IgD-negative memory B cell (primary cell): Measurements from ENCODE around the gene PADI4. TPM values are rescaled to one million over a fixed set of nuclear protein-coding genes. Genes with fewer than 3 reads are reported as not detected.
A peak's percentile ranks its signal among the peaks of the same experiment; 100 is the strongest.
"Not testable (repeated sequence)": the region's sequence is repeated elsewhere in the genome, so short reads cannot be mapped to it uniquely, and the experiment has no call there.

ENCODE experiments used
- H3K27ac Mint-ChIP-seq, 3 donors: one replicate each; pipeline ENCODE4 v1.8.0; 2020 to 2022; ENCODE audit warnings: mild to moderate bottlenecking in 3 of 3, mixed read lengths in 3 of 3, moderate library complexity in 1 of 3
- H3K27me3 Mint-ChIP-seq: one replicate; pipeline ENCODE4 v1.8.0; 2021; ENCODE audit warnings: mixed read lengths
- H3K36me3 Mint-ChIP-seq: one replicate; pipeline ENCODE4 v1.8.0; 2020; ENCODE audit warnings: mild to moderate bottlenecking, mixed read lengths
- H3K4me1 Mint-ChIP-seq, 3 donors: one replicate each; pipeline ENCODE4 v1.8.0; 2020 to 2022; ENCODE audit warnings: mixed read lengths in 3 of 3, mild to moderate bottlenecking in 1 of 3
- H3K4me3 Mint-ChIP-seq, 4 donors: one replicate each; pipeline ENCODE4 v1.8.0; 2020 to 2022; ENCODE audit warnings: mild to moderate bottlenecking in 4 of 4, mixed read lengths in 4 of 4, moderate library complexity in 3 of 4
- H3K9me3 Mint-ChIP-seq, 3 donors: one replicate each; pipeline ENCODE4 v1.8.0; 2020 to 2021; ENCODE audit warnings: mixed read lengths in 3 of 3, mild to moderate bottlenecking in 1 of 3
- polyA plus RNA-seq: library from polyadenylated mRNA; unstranded; fragments of 300-500 nt; fragmentation: Illumina TruSeq; gene quantifications from one replicate; pipeline ENCODE4 v1.2.3, GENCODE V29; 2021

PADI4 gene
- polyA plus RNA-seq, 1 donor from 2014 or later = 0.73 TPM

DNA sequence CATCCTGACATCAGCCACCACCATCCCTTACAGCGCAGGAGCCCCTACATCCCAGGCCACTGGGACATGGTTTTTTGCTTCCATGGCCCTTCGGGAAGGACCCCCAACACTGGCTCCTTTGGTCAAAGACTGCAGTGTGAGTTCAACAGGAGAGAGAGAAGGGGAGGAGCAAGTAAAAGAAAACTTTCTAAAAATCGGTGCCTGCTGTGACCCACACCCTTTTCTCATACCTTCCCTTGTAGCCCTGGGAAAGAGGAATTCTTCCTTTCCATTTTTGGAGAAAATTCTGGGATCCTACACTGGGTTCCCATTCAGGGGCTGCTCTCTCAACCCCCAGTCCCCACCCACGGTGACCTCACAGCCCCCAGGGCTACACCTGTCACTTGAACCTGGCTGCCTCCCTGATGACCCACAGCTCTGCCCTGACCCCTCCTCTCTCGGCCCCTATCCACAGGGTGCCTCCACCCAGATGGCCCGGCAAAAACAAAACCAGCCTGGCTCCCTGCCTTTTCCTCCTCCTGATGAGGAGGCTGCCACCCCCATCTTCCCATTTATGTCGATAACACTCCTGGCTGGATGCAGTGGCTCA lies 7.6 kb downstream of the PADI4 start:
- Mint-ChIP-seq H3K27me3 (peaks cover 5% of the 10 kb centered on the region), H3K36me3 (no peaks in the 10 kb centered on the region), H3K9me3 (peaks cover 0 to under 1% (median 0%) of the 10 kb centered on the region in 3 donors), H3K4me1 (peaks cover 0 to 1% (median 0%) of the 10 kb centered on the region in 3 donors), H3K4me3 (peak overlapping the region in 1 of 4 donors; percentile 69), H3K27ac (no peak overlapping the region)

DNA sequence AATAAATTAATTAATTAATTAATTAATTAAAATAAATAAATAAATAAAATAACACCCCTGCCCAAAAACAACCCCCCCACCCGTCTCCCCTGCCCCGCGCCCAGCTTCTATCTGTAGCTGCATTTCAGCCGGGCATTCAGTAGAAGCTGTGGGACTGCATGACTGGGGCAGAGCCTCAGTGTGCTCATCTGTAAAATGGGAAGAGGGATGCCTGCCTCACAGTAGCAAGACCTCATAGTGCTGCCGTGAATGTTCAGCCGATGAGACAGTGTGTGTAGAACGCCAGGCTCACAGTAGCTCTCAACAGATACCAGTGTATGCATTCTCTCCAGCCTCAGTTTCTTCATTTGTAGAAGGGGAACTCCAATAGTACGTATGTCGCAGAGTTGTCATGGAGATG lies 8.7 kb downstream of the PADI4 start:
- Mint-ChIP-seq H3K9me3 (peaks cover 0 to 2% (median 0%) of the 10 kb centered on the region in 3 donors), H3K4me3 (no peak overlapping the region), H3K4me1 (peaks cover 0 to 1% (median 0%) of the 10 kb centered on the region in 3 donors), H3K27ac (no peak overlapping the region), H3K36me3 (no peaks in the 10 kb centered on the region), H3K27me3 (peaks cover 6% of the 10 kb centered on the region)

DNA sequence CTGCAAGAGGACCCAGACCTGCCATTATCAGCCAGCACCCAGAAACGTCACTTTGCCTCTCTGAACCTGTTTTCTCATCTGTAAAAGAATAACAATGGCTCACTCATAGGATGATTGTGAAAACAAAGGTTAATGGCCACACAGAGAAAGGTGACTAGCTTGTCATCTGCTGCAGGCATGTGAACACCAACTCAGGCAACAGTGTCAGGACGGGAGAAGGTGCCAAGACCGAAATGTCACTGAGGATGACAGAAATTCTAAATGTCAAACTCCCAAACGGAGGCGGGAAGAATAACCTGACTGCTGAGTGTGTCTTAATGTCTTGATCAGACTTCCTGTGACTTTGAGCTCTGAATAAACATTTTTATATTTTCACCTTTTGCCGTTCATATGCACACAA lies 10.3 kb downstream of the PADI4 start:
- H3K4me1 Mint-ChIP-seq = peaks cover 0 to 1% (median 0%) of the 10 kb centered on the region in 3 donors
- H3K27me3 Mint-ChIP-seq = peaks cover 6% of the 10 kb centered on the region
- H3K9me3 Mint-ChIP-seq = peaks cover 0 to 7% (median 2%) of the 10 kb centered on the region in 3 donors
- no peak overlapping the region for H3K4me3 Mint-ChIP-seq
- H3K36me3 Mint-ChIP-seq = no peaks in the 10 kb centered on the region
- H3K27ac Mint-ChIP-seq = no peak overlapping the region

DNA sequence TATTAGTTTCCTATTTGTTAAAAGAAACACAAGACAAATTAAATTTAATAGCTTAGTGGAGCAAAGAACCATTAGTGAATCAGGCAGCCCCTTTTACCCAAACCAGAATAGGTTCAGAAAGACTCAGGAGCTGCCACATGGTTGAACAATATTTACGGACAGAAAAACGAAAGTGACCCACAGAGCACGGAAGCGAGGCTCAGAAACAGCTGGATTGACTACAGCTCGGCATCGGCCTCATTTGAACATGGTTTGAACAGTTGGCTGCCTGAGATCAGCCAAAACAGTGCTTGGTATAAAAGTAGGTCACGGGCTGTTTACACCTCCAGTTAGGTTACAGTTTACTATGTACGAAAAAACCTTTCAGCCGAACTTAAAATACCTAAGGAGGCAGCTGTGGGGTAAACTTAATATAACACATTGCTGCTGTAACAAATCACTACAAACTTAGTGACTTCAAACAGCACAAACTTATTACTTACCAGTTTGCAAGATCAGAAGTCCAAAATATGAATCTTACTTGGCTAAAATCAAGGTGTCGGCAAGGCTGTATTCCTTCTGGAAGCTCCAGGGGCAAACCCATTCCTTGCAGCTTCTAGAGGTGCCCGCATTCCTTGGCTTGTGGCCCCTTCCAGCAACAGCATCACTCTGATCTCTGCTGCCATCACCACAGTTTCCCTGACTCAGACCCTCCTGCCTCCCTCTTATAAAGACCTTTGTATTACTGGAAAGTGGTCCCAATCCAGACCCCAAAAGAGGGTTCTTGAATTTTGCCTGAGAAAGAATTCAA lies 11.8 kb downstream of the PADI4 start:
- H3K9me3 Mint-ChIP-seq = peaks cover 0 to 11% (median 2%) of the 10 kb centered on the region in 3 donors
- no peak overlapping the region for H3K27ac Mint-ChIP-seq
- no peak overlapping the region for H3K4me3 Mint-ChIP-seq
- H3K4me1 Mint-ChIP-seq = peaks cover 0 to 1% (median 0%) of the 10 kb centered on the region in 3 donors
- no peaks in the 10 kb centered on the region for H3K36me3 Mint-ChIP-seq
- H3K27me3 Mint-ChIP-seq = peaks cover 6% of the 10 kb centered on the region

DNA sequence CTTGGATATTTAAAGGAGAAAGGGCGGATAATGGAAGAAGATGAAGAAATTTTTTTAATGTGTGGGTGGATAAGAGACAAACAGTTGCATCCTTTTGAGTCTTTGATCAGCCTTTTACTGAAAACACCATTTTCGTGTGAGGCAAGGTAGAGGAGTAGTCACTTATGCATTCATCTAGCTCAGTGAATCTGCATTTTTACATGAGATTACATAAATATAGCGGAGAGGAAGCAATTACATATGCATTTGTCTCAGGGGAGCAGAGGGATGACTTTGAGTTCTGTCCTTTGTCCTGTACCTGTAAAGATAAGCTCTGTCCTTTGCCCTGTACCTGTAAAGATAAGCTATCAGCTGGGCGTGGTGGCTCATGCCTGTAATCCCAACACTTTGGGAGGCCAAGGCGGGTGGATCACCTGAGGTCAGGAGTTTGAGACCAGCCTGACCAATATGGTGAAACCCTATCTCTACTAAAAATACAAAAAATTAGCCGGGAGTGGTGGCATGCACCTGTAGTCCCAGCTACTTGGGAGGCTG lies 13.9 kb downstream of the PADI4 start:
- not testable (repeated sequence) for H3K36me3 Mint-ChIP-seq, H3K27ac Mint-ChIP-seq, H3K4me1 Mint-ChIP-seq, H3K4me3 Mint-ChIP-seq, H3K27me3 Mint-ChIP-seq
- H3K9me3 Mint-ChIP-seq = peaks cover 0 to 14% (median 2%) of the 10 kb centered on the region in 3 donors

DNA sequence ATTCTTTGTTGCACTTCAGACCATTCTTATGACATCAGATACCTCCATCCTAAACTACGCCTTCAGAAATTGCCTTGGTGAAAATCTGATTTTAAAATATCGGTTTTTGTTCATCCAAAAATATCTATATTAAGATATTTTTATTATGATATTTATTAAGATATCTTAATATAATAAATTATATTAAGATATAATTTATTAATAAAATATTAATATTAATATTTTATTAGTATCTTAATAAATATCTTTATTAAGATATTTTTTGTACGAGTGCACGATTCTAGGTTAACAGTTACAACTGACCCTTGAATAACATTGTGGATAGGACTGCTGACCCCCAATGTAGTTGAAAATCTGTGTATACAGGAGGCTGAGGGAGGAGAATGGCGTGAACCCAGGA lies 20.9 kb downstream of the PADI4 start:
- no peak overlapping the region for H3K4me3 Mint-ChIP-seq
- H3K27me3 Mint-ChIP-seq = peaks cover 16% of the 10 kb centered on the region
- peaks cover 0 to 7% (median 3%) of the 10 kb centered on the region in 3 donors for H3K9me3 Mint-ChIP-seq
- no peak overlapping the region for H3K27ac Mint-ChIP-seq
- peaks cover 4% of the 10 kb centered on the region for H3K36me3 Mint-ChIP-seq
- no peaks in the 10 kb centered on the region for H3K4me1 Mint-ChIP-seq

DNA sequence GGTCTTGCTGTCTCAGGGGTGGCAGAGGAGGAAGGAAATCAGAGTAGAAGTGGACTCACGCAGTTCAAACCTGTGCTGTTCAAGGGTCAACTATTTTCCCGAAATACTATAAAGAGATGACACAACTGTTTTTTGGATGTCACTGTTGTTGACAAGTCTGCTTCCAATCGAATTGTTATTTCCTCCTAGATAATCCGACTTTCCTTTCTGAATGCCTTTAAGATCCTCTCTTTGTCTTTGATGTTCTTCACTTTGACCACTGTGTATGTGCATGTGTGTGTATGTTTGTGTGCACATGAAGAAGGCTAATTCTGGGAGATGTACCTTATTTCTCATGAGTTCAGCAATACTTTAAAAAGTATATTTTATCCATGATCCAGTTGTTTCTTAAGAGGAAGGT lies 21.6 kb downstream of the PADI4 start:
- Mint-ChIP-seq H3K4me1 (no peaks in the 10 kb centered on the region), H3K27me3 (peaks cover 16% of the 10 kb centered on the region), H3K36me3 (peaks cover 4% of the 10 kb centered on the region), H3K4me3 (no peak overlapping the region), H3K9me3 (peaks cover 0 to 4% (median 3%) of the 10 kb centered on the region in 3 donors), H3K27ac (no peak overlapping the region)

DNA sequence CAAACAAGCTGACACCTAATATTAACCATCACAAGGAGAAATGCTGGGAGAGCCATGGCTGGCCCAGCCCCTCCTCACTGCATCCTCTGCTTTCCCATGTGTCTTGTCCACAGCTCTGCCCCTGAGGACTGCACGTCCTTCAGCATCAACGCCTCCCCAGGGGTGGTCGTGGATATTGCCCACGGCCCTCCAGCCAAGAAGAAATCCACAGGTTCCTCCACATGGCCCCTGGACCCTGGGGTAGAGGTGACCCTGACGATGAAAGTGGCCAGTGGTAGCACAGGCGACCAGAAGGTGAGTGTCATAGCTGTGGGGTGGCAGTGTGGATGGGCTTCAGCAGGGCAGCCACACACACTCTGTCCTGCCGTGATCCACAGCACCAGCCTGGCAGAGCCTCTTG lies 22.9 kb downstream of the PADI4 start:
- H3K4me3 Mint-ChIP-seq = no peak overlapping the region
- H3K27ac Mint-ChIP-seq = no peak overlapping the region

DNA sequence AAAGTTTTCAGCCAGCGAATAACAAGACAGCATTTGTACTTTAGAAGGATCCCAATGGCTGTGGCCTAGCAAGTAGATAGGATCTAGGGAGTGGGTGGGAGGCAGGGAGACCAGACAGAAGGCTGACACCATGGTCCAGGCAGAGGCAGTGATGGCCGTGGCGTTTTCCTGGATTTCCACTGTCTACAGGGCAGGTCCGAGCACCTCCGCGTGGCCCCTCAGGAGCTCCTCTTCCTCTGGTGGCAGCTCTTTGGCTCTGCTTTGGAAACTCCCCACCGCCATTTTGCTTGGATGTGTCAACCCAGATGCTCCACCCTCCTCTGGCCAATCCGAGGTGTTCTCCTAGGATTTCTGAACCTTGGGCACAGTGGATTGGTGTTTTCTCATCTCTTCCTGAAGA lies 25.1 kb downstream of the PADI4 start:
- Mint-ChIP-seq H3K4me3 (no peak overlapping the region), H3K27ac (no peak overlapping the region), H3K4me1 (peaks cover 0 to 3% (median 1%) of the 10 kb centered on the region in 3 donors), H3K27me3 (peaks cover 24% of the 10 kb centered on the region), H3K36me3 (peaks cover 4% of the 10 kb centered on the region), H3K9me3 (peaks cover 0 to 3% (median 0%) of the 10 kb centered on the region in 3 donors)

More for the DNA sequence above, 22.9 kb downstream of the PADI4 start:
- Mint-ChIP-seq H3K9me3 (peaks cover 0 to 3% (median 0%) of the 10 kb centered on the region in 3 donors), H3K36me3 (peaks cover 4% of the 10 kb centered on the region), H3K4me1 (no peaks in the 10 kb centered on the region), H3K27me3 (peaks cover 19% of the 10 kb centered on the region)

DNA sequence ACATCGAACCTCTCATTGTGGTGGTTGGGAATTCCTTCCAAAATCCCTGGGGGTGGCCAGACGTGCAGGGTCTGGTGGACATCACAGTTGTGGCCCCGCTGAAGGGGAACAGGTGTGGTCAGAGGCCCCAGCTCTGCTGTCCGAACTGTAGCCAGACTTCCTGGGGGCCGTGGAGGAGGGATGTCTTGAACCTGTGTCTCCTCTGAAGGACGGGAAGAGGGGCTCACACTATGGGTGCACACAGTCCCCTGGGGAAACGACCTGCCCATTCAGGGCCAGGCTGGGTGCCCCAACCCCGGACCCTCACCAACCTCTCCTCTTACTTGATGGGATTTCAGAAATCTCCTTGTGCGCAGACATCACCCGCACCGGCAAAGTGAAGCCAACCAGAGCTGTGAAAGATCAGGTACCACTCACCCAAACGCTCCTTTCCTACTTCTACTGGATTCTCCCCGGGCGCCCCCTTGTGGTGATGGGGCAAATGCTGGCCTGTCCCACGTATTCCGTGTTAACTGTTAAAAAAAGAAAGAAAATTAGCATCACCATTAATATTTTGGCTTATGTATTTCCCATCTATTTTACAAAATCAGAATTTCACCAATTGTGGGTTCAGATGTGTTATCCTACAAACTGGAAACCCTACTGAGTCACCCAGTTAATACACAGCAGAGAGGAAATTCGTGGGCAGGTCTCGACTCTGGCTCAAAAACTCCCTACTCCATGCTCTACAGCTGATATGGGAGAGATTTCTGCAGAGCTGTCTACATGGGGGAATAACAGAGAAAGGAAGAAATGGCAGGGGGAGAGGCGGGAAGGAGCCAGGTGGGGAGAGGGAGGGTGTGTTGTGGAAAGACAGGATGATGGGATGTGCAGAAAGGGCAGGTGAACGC lies 28.1 kb downstream of the PADI4 start:
- Mint-ChIP-seq H3K4me1 (peaks cover 0 to 3% (median 1%) of the 10 kb centered on the region in 3 donors), H3K9me3 (peaks cover 0 to 3% (median 0%) of the 10 kb centered on the region in 3 donors), H3K27ac (no peak overlapping the region), H3K4me3 (no peak overlapping the region), H3K36me3 (peaks cover 4% of the 10 kb centered on the region), H3K27me3 (peaks cover 15% of the 10 kb centered on the region)

DNA sequence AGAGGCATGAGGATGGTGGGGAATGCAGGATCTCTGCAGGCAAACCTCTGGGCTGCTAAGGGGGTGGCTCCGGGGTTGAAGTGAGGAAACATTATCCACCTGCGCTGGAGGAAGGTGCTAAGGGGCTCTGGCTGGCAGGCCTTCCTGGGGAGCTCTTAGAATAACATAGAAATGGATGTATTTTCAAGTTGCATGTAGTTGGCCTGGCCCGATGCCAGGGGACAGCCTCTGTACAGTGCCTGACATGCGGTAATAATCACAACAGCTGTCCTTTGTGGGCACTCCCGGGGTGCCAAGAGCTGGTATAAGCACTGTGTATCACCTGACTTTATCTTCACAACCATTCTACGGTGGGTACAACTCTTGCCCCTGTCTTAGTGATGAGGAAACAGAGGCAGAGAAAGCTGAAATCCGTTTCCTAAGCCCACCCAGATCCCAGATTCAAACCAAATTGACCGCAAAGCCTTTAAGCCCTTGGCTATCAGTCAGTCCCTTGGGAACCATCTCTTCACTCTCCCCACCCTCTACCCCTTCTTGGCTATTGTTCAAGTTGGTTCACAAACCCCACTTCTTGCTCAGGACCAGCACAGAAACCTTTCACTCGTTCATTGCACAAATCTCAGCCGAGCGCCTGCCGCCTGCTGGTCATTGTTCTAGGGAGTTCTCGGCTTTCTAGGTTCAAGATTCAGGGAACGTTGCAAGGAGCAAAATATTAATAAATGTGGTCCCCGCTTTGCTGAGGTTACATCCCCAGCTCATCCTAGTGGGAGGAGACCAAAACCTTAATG lies 30.9 kb downstream of the PADI4 start:
- Mint-ChIP-seq H3K36me3 (no peaks in the 10 kb centered on the region), H3K4me3 (no peak overlapping the region), H3K4me1 (peaks cover 0 to 3% (median 1%) of the 10 kb centered on the region in 3 donors), H3K9me3 (peaks cover 0 to 3% (median 0%) of the 10 kb centered on the region in 3 donors), H3K27me3 (peaks cover 11% of the 10 kb centered on the region), H3K27ac (peak overlapping the region in 1 of 3 donors; percentile 36)

DNA sequence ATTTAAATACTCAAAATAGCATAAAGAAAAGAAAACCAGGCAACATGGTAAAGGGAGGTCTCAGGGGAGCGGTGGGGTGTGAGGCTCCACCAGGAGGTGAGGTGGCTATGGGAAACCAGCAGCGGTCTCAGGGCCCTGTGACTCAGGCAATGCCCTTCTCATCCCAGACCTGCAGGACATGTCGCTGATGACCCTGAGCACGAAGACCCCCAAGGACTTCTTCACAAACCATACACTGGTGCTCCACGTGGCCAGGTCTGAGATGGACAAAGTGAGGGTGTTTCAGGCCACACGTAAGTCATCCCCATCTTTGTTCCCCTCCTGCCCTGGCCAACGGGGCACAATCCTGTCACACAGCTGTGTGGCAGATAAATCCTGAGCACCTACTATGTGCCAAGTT lies 31.5 kb downstream of the PADI4 start:
- H3K27ac Mint-ChIP-seq = peak overlapping the region in 1 of 3 donors; percentile 36
- no peak overlapping the region for H3K4me3 Mint-ChIP-seq
- no peaks in the 10 kb centered on the region for H3K36me3 Mint-ChIP-seq
- peaks cover 0 to 6% (median 0%) of the 10 kb centered on the region in 3 donors for H3K9me3 Mint-ChIP-seq
- H3K4me1 Mint-ChIP-seq = peaks cover 0 to 3% (median 1%) of the 10 kb centered on the region in 3 donors
- peaks cover 11% of the 10 kb centered on the region for H3K27me3 Mint-ChIP-seq

DNA sequence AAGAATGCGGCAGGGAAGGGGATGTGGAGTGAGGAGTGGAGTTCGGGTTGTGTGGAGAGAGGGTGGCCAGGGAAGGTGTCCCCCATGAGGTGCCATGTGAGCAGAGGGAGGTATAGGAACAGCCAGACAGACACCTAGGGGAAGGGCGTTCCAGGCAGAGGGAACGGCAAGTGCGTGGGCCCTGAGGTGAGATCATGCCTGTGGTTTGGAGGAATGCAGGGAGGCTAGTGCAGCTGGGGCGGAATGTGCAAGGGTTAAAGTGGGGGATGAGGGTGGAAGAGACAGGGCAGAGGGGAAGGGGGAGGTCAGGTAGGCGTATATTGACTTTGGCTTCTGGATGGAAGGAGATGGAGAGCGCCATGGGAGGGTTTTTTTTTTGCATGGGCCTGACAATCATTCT lies 32.4 kb downstream of the PADI4 start:
- peaks cover 0 to 6% (median 2%) of the 10 kb centered on the region in 3 donors for H3K9me3 Mint-ChIP-seq
- peak overlapping the region in 1 of 3 donors; percentile 1 for H3K27ac Mint-ChIP-seq
- H3K4me1 Mint-ChIP-seq = peaks cover 0 to 3% (median 1%) of the 10 kb centered on the region in 3 donors
- peaks cover 10% of the 10 kb centered on the region for H3K27me3 Mint-ChIP-seq
- no peaks in the 10 kb centered on the region for H3K36me3 Mint-ChIP-seq
- H3K4me3 Mint-ChIP-seq = no peak overlapping the region

DNA sequence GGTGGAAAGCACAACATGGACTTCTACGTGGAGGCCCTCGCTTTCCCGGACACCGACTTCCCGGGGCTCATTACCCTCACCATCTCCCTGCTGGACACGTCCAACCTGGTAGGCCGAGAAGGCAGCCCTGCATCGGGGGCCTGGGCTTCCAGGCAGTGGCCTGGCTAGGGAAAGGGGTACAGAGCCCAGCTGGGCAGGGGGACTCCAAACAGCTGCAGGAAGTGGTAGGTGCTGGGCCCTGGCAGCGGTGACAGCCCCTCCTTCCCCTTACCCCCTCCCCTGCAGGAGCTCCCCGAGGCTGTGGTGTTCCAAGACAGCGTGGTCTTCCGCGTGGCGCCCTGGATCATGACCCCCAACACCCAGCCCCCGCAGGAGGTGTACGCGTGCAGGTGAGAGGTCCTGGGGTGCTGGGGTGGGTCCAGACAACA lies 34.0 kb downstream of the PADI4 start:
- H3K9me3 Mint-ChIP-seq = peaks cover 0 to 6% (median 5%) of the 10 kb centered on the region in 3 donors
- H3K4me3 Mint-ChIP-seq = no peak overlapping the region
- peaks cover 3% of the 10 kb centered on the region for H3K27me3 Mint-ChIP-seq
- peaks cover 2% of the 10 kb centered on the region for H3K36me3 Mint-ChIP-seq
- no peak overlapping the region for H3K27ac Mint-ChIP-seq
- no peaks in the 10 kb centered on the region for H3K4me1 Mint-ChIP-seq
